Thyroid gland (tissue), 4 donors: ENCODE measurements around the gene ENDOG. TPM values are rescaled to one million over a fixed set of nuclear protein-coding genes. Genes with fewer than 3 reads are reported as not detected.

ENCODE experiments used
- DNase-seq, 2 donors: peaks; one replicate each; pipeline ENCODE4 v3.0.0-alpha.2; 2019
- H3K27ac ChIP-seq, 3 donors: fragments of 200-600 bp; sonication (generic); 1 replicate in 2 of 3; 2 replicates in 1 of 3; pipeline ENCODE4 v1.5.1; 2016 to 2019; ENCODE audit warnings: mild to moderate bottlenecking in 1 of 3, moderate library complexity in 1 of 3
- H3K27me3 ChIP-seq: fragments of 200-600 bp; sonication (generic); one replicate; pipeline ENCODE4 v1.5.1; 2019
- H3K36me3 ChIP-seq, 2 donors: fragments of 200-600 bp; sonication (generic); one replicate each; pipeline ENCODE4 v1.5.1; 2016 to 2019
- H3K4me1 ChIP-seq, 2 donors: fragments of 200-600 bp; sonication (generic); one replicate each; pipeline ENCODE4 v1.5.1; 2017 to 2019
- H3K4me3 ChIP-seq, 3 donors: fragments of 200-600 bp; sonication (generic); replicated peaks in 1 of 3; 1 replicate in 2 of 3; 2 replicates in 1 of 3; pipeline ENCODE4 v1.5.1; 2016; ENCODE audit warnings: mild to moderate bottlenecking in 1 of 3
- H3K9me3 ChIP-seq: fragments of 200-600 bp; sonication (generic); one replicate; pipeline ENCODE4 v1.5.1; 2017
- POLR2A ChIP-seq, 2 donors: fragments of 450-650 bp; IDR thresholded peaks; one replicate each; pipeline ENCODE4 v1.6.1; 2017; ENCODE audit warnings: antibody characterized with exemption in 2 of 2, mild to moderate bottlenecking in 2 of 2, moderate library complexity in 1 of 2
- WGBS, 2 donors: methylation state at CpG; one replicate each; pipeline ENCODE4 v1.1.5; 2017; 5-methylcytosine and 5-hydroxymethylcytosine counted together
- intact Hi-C: fragments of 100-400 bp; cut with DNase I; formaldehyde crosslinking; loops from one replicate; pipeline ENCODE4 v1.15.1; 2023
- total RNA-seq, 4 donors: library from RNA; depleted of rRNA; stranded (reverse); fragments of >200 nt; gene quantifications; one replicate each; pipeline ENCODE4 v1.2.3, GENCODE V29; 2016
- TF ChIP-seq, protein P1 (sequence below), 6 experiments: fragments of 200-600 bp in 3 of 6; fragments of 450-650 bp in 3 of 6; sonication (generic) in 3 of 6; IDR thresholded peaks; one replicate each; pipeline ENCODE4 v1.5.1; 2016 to 2019; ENCODE audit warnings: antibody characterized with exemption in 6 of 6, mild to moderate bottlenecking in 2 of 6, inconsistent platforms in 1 of 6, moderate library complexity in 1 of 6

ENDOG gene
- 10 to 100 TPM; 15.2 to 74.6 (median 40.1) TPM for total RNA-seq

DNA sequence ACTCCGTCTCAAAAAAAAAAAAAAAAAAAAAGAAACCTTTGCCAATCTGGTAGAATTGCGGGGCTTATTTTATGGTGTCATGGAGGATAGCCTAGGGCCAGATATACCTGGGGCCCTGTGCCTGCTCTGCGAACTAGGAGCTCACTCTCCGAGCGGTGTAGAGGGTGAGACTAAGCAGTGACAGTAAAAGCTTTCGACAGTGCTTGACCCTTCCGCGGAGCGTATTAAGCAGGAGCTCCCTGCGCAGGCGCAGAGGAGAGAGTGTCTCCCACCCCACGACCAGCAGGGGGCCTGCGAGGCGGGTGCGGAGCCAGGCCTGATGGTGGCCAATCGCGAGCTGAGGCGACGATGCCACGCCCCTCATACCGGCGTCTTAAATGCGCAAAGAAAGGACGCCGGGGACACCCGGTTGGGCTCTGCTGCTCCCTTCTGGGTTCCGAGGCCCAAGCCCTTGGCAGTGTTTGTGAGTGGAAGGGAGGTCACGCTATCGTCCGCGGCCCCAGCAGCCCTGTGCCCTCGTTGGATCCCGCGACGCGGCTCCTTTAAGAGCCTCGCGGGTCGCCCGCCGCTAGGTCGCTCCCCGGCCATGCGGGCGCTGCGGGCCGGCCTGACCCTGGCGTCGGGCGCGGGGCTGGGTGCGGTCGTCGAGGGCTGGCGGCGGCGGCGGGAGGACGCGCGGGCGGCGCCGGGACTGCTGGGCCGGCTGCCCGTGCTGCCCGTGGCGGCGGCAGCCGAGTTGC, at the start of gene ENDOG:
TSS of gene ENDOG (plus strand) at position 402 of the 740 bp plus-strand sequence. CDS start at position 587, 185 bp downstream.
- Histone ChIP-seq H3K27me3 (no peaks in the 10 kb centered on the region), H3K27ac (peak within 1 kb of the TSS in 1 of 3 donors; percentile 68), H3K4me1 (peaks cover 9% of the 10 kb centered on the region in 2 donors), H3K9me3 (no peaks in the 10 kb centered on the region), H3K4me3 (peak within 1 kb of the TSS; percentile 24 to 54 (median 24)), H3K36me3 (peaks cover 8 to 13% of the 10 kb centered on the region in 2 donors)
- intact Hi-C loops, result no loop called here
- DNase-seq, result peak; percentile 98 to 99
- TF ChIP-seq POLR2A (IDR thresholded peaks at IDR 0.05), result peak in 1 of 2 donors; percentile 97
- TF ChIP-seq, protein P1, sequence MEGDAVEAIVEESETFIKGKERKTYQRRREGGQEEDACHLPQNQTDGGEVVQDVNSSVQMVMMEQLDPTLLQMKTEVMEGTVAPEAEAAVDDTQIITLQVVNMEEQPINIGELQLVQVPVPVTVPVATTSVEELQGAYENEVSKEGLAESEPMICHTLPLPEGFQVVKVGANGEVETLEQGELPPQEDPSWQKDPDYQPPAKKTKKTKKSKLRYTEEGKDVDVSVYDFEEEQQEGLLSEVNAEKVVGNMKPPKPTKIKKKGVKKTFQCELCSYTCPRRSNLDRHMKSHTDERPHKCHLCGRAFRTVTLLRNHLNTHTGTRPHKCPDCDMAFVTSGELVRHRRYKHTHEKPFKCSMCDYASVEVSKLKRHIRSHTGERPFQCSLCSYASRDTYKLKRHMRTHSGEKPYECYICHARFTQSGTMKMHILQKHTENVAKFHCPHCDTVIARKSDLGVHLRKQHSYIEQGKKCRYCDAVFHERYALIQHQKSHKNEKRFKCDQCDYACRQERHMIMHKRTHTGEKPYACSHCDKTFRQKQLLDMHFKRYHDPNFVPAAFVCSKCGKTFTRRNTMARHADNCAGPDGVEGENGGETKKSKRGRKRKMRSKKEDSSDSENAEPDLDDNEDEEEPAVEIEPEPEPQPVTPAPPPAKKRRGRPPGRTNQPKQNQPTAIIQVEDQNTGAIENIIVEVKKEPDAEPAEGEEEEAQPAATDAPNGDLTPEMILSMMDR (IDR thresholded peaks at IDR 0.05), result peak; percentile 92 to 99 (median 98)
- 0 to 1% methylated on average over 10 to 45 of the region's 70 CpGs for WGBS, 2 donors

DNA sequence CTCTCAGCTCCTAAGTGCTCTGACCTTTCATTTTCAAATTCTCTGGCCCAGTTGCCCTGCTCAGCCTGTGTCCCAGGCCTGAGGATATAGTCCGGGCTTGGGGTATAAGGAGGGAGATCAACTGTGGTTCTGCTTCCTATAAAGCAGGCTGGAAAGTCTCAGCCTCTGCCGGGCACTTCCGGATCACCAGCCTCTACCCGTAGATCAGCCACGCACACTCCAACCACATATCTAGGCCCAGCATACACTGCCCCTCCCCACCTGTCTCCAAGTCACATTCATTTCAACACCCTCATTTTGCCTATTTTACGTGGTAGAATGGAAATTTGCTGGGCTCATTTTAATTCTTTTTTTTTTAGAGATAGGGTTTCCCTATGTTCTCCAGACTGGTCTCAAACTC, 49.7 kb upstream of the ENDOG start:
- Histone ChIP-seq H3K27me3 (no peaks in the 10 kb centered on the region), H3K4me1 (peaks cover 16% of the 10 kb centered on the region in 2 donors), H3K9me3 (no peaks in the 10 kb centered on the region), H3K4me3 (no peak overlapping the region), H3K36me3 (no peaks in the 10 kb centered on the region), H3K27ac (no peak overlapping the region)
- intact Hi-C loops, result no loop called here
- TF ChIP-seq, protein P1 (IDR thresholded peaks at IDR 0.05), result no peak
- TF ChIP-seq POLR2A (IDR thresholded peaks at IDR 0.05), result no peak
- WGBS, 2 donors, result 91 to 96% methylated on average over 6 of the region's 6 CpGs
- no peak for DNase-seq

DNA sequence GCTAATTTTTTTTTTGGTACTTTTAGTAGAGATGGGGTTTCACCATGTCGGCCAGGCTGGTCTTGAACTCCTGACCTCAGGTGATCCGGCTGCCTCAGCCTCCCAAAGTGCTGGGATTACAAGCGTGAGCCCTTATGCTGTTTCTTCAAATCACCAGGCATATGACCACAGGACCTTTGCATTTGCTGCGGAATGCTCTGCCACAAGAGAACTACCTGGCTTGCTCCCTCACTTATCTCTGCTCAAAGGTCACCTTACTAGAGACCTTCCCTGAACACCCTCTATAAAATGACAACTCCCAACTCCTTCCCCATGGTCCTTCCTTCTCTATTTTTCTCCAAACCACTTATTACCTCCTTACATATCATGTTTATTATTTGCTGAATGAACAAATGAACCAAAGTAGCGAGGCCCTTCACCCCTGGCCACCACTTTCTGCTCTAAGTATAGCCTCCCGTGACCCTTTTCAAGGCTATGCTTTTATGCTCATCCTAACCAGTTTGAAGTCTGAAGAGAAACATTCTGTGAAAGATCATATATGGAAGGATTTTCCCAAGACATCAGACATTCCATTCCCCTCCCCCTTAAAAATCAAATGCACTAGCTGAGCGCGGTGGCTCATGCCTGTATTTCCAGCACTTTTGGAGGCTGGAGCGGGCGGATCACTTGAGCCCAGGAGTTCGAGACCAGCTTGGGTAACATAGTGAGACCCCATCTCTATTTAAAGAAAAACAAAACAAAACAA, 47.8 kb upstream of the ENDOG start:
- H3K36me3 ChIP-seq, result no peaks in the 10 kb centered on the region
- intact Hi-C loops, result no loop called here
- no peak for DNase-seq
- H3K4me3 ChIP-seq, result peak overlapping the region; percentile 79 to 94 (median 80)
- no peaks in the 10 kb centered on the region for H3K27me3 ChIP-seq
- no peak for TF ChIP-seq POLR2A (IDR thresholded peaks at IDR 0.05)
- TF ChIP-seq, protein P1 (IDR thresholded peaks at IDR 0.05), result no peak
- 74 to 80% methylated on average over 11 of the region's 11 CpGs for WGBS, 2 donors
- peaks cover 16% of the 10 kb centered on the region in 2 donors for H3K4me1 ChIP-seq
- peak overlapping the region in 2 of 3 donors; percentile 90 to 94 for H3K27ac ChIP-seq
- no peaks in the 10 kb centered on the region for H3K9me3 ChIP-seq

DNA sequence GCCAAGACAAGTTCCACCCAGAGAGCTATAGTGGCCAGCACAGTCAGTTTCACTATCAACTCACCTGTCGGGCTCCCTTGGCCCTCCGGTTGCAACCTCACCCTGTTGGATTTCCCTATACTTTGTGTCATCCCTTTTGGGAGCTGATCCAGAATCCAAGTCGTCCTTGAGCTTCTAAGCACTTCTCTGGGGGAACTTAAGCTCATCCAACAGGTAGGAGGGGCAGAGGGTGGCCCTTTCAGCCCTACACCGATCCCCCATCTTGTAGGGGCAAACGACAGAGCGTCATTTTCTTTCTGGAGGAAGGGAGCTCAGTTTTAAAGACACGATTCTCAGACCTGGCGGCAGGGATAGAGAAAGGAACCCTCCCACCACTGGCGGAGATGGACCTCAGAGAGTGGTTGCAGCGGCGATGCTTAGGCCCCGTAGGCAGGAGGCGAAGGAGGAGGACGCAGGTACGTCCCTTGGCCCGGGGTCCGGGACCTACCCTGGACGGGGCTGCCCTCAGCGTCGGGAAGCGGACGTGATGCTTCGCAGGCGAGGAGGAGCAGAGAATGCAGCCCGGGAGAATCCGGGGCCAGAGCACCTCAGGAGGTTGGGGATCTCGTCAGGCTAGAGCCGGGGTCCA, 47.1 kb upstream of the ENDOG start:
- Histone ChIP-seq H3K4me1 (peaks cover 16% of the 10 kb centered on the region in 2 donors), H3K4me3 (peak overlapping the region; percentile 79 to 94 (median 80)), H3K27ac (peak overlapping the region; percentile 90 to 94 (median 90)), H3K36me3 (no peaks in the 10 kb centered on the region), H3K9me3 (no peaks in the 10 kb centered on the region), H3K27me3 (no peaks in the 10 kb centered on the region)
- WGBS, 2 donors, result 1 to 2% methylated on average over 21 to 28 of the region's 28 CpGs
- DNase-seq, result peak; percentile 31 to 34
- intact Hi-C loops, result no loop called here
- TF ChIP-seq POLR2A (IDR thresholded peaks at IDR 0.05), result no peak
- TF ChIP-seq, protein P1 (IDR thresholded peaks at IDR 0.05), result no peak
